ENCODE results near the gene TWIST2.
A peak's percentile ranks its signal among the peaks of the same experiment; 100 is the strongest.

TWIST2 gene

GRCh38 chr2:238892796-238893195, 44.9 kb downstream of the TWIST2 start:
- DNase-seq = no peak

GRCh38 chr2:238893349-238894000, 45.6 kb downstream of the TWIST2 start:
- DNase-seq = no peak

GRCh38 chr2:238894226-238894949, 46.5 kb downstream of the TWIST2 start:
- DNase-seq = peak; percentile 46

GRCh38 chr2:238894950-238895298, 47.0 kb downstream of the TWIST2 start:
- DNase-seq = no peak

- peak; percentile 43 for DNase-seq
These were observed 47.5 kb downstream of the TWIST2 start for GRCh38 chr2:238895361-238895882.

- DNase-seq = no peak
These were observed 48.2 kb downstream of the TWIST2 start for GRCh38 chr2:238895891-238896600.

- DNase-seq = no peak
These were observed 48.8 kb downstream of the TWIST2 start for GRCh38 chr2:238896641-238897040.

- no peak for DNase-seq
These were observed 49.4 kb downstream of the TWIST2 start for GRCh38 chr2:238897122-238897880.

- DNase-seq = no peak
These were observed 50.0 kb downstream of the TWIST2 start for GRCh38 chr2:238897911-238898311.

- DNase-seq = no peak
These were observed 50.8 kb downstream of the TWIST2 start for GRCh38 chr2:238898534-238899281.

GRCh38 chr2:238899386-238899785, 51.5 kb downstream of the TWIST2 start:
- no peak for DNase-seq

- no peak for DNase-seq
These were observed 52.6 kb downstream of the TWIST2 start for GRCh38 chr2:238900511-238900910.

GRCh38 chr2:238901461-238902057, 53.7 kb downstream of the TWIST2 start:
- DNase-seq = no peak

GRCh38 chr2:238902285-238902684, 54.4 kb downstream of the TWIST2 start:
- no peak for DNase-seq

GRCh38 chr2:238903141-238903540, 55.3 kb downstream of the TWIST2 start:
- no peak for DNase-seq

GRCh38 chr2:238904177-238904576, 56.3 kb downstream of the TWIST2 start:
- DNase-seq = no peak

GRCh38 chr2:238904716-238905115, 56.8 kb downstream of the TWIST2 start:
- no peak for DNase-seq

- no peak for DNase-seq
These were observed 57.3 kb downstream of the TWIST2 start for GRCh38 chr2:238905224-238905623.

- no peak for DNase-seq
These were observed 57.8 kb downstream of the TWIST2 start for GRCh38 chr2:238905644-238906043.

- no peak for DNase-seq
These were observed 58.5 kb downstream of the TWIST2 start for GRCh38 chr2:238906254-238906935.
